GM12801 (cell line): ENCODE measurements around the gene MROH8.

ENCODE experiments used
- CTCF ChIP-seq: IDR thresholded peaks from one replicate; pipeline ENCODE4 v1.5.1; 2011; ENCODE audit warnings: control low read depth; ENCODE audit not compliant: insufficient read length; ENCODE audit errors: extremely low read depth

Gene MROH8

GRCh38 chr20:37198932-37199660, 19.7 kb upstream of the MROH8 start:
- TF ChIP-seq CTCF: no peak

- no peak for TF ChIP-seq CTCF
Measured at GRCh38 chr20:37194621-37195417, 15.5 kb upstream of the MROH8 start.

- TF ChIP-seq CTCF: no peak
Measured at GRCh38 chr20:37193821-37194220, 14.5 kb upstream of the MROH8 start.

GRCh38 chr20:37193226-37193625, 13.9 kb upstream of the MROH8 start:
- no peak for TF ChIP-seq CTCF

GRCh38 chr20:37192137-37192854, 12.9 kb upstream of the MROH8 start:
- TF ChIP-seq CTCF: no peak

- TF ChIP-seq CTCF: no peak
Measured at GRCh38 chr20:37190354-37191112, 11.2 kb upstream of the MROH8 start.
